Mesothelial cell of epicardium (in vitro differentiated cells): ENCODE data around the gene MTMR10. TPM values are rescaled to one million over a fixed set of nuclear protein-coding genes. Genes with fewer than 3 reads are reported as not detected.

Experiments
- DNase-seq, 2 experiments: peaks; one replicate each; pipeline ENCODE4 v3.0.0; 2021; ENCODE audit warnings: low spot score in 2 of 2; ENCODE audit not compliant: unreplicated experiment in 2 of 2
- H3K27ac Mint-ChIP-seq: 2 replicates; pipeline ENCODE4 v1.8.0; 2021; ENCODE audit warnings: mixed read lengths
- H3K27me3 Mint-ChIP-seq: 2 replicates; pipeline ENCODE4 v1.8.0; 2021; ENCODE audit warnings: low read depth, mixed read lengths
- H3K36me3 Mint-ChIP-seq: 2 replicates; pipeline ENCODE4 v1.8.0; 2021; ENCODE audit warnings: mixed read lengths
- H3K4me1 Mint-ChIP-seq: 2 replicates; pipeline ENCODE4 v1.8.0; 2021; ENCODE audit warnings: mixed read lengths
- H3K4me3 Mint-ChIP-seq: 2 replicates; pipeline ENCODE4 v1.8.0; 2021; ENCODE audit warnings: mild to moderate bottlenecking, moderate library complexity, mixed read lengths
- H3K9me3 Mint-ChIP-seq: 2 replicates; pipeline ENCODE4 v1.8.0; 2021; ENCODE audit warnings: mixed read lengths
- total RNA-seq: library from RNA; stranded (reverse); gene quantifications from 3 replicates; pipeline ENCODE4 v1.2.1, GENCODE V29; 2021
- TF ChIP-seq, protein P1 (sequence below): fragments of 200-600 bp; sonication (generic); IDR thresholded peaks from one replicate; pipeline ENCODE4 v1.5.0; 2021; ENCODE audit warnings: antibody characterized with exemption; ENCODE audit not compliant: unreplicated experiment

MTMR10 gene
- total RNA-seq, 1 donor from 2014 or later, result 24.7 TPM

DNA sequence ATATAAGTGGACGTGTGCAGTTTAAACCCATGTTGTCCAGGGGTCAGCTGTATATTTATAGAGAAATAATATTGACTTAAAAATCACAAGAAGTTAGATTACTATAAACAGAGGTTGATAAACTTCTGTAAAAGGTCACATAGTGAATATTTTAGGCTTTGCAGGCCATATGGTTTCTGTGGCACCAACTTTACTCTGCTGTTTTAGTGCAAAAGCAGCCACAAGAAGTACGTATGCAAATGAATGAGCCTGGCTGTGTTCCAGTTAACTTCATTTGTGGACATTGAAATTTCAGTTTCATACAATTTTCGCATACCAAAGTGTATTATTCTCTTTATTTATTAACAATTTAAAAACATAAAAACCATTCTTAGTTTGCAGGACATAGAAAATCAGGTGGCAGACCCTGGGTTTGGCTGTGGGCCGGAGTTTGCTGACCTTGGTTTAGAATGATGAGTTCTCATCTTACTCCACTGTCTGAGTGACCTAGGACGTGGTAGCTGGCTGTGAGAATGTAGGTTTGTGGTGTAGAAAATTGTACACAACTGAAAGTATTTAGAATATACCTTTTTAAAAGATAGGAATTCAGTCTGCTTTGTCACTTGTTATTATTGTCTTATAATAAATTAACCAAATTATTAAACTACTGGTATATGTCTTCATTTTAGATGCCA lies 71.4 kb downstream of the MTMR10 start:
- Mint-ChIP-seq H3K27ac (no peak overlapping the region), H3K4me3 (no peak overlapping the region), H3K4me1 (no peaks in the 10 kb centered on the region), H3K36me3 (peaks cover 23% of the 10 kb centered on the region), H3K9me3 (no peaks in the 10 kb centered on the region), H3K27me3 (no peaks in the 10 kb centered on the region)
- no peak for DNase-seq
- TF ChIP-seq, protein P1, sequence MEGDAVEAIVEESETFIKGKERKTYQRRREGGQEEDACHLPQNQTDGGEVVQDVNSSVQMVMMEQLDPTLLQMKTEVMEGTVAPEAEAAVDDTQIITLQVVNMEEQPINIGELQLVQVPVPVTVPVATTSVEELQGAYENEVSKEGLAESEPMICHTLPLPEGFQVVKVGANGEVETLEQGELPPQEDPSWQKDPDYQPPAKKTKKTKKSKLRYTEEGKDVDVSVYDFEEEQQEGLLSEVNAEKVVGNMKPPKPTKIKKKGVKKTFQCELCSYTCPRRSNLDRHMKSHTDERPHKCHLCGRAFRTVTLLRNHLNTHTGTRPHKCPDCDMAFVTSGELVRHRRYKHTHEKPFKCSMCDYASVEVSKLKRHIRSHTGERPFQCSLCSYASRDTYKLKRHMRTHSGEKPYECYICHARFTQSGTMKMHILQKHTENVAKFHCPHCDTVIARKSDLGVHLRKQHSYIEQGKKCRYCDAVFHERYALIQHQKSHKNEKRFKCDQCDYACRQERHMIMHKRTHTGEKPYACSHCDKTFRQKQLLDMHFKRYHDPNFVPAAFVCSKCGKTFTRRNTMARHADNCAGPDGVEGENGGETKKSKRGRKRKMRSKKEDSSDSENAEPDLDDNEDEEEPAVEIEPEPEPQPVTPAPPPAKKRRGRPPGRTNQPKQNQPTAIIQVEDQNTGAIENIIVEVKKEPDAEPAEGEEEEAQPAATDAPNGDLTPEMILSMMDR, result no peak

DNA sequence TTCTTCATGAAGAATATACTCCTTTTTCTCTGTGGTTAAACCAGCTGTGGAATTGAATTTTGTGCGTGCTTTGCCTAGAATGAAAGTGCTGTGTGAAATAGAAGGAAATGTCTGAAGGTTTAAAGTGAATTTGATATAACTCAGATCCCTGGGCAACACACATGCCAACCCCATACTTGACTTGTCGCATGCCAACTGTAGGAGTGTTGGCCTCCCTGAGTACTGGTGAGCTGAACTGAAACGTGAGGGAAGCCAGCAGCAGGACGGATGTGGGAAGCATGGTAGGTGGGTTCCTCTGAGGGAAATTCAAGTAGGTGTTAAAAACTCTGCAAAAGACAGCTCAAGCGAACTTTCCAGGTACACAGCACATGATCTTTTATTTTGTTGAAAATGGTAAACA lies 73.1 kb downstream of the MTMR10 start:
- Mint-ChIP-seq H3K36me3 (peaks cover 32% of the 10 kb centered on the region), H3K9me3 (no peaks in the 10 kb centered on the region), H3K27ac (no peak overlapping the region), H3K4me1 (no peaks in the 10 kb centered on the region), H3K27me3 (no peaks in the 10 kb centered on the region), H3K4me3 (no peak overlapping the region)
- TF ChIP-seq, protein P1, result no peak
- DNase-seq, result no peak

DNA sequence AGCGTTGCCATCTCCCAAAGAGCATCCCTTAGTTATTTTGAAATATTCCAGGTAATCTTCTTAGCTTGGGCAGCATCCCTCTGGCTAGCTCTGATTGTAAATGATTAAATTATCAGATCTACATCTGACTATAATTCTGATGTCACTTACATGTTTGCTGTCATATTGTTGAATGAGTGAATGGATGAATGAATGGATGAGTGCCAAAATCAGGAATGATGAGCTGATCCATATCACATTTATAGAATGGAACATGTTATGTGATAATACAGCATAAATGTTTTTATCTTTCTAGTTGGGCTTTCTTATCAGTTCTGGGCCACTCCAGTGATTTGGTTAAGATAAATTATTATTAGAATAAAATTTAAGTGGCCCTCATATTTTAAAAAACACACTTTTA lies 73.8 kb downstream of the MTMR10 start:
- Mint-ChIP-seq H3K27me3 (no peaks in the 10 kb centered on the region), H3K4me3 (no peak overlapping the region), H3K9me3 (no peaks in the 10 kb centered on the region), H3K36me3 (peaks cover 32% of the 10 kb centered on the region), H3K4me1 (no peaks in the 10 kb centered on the region), H3K27ac (no peak overlapping the region)
- TF ChIP-seq, protein P1, result no peak
- DNase-seq, result no peak

DNA sequence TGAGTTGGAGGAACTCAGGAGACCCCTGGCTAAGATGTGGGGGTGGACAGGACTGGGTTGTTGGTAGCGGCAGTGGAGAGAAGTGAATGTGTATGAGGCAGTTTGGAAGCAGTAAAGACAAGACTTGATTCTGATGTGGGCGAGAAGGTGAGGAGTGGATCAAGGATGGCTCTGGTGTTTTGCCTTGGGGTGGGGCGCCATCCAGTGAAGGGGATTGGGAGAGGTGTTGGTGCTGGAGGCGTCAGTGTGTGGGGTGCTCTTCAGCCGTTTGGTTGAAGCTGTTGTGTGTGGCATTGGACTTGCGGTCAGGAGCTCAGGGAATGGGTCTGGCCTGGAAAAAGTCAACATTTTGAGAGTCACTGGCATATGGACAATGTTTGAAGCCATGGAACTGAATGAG lies 74.4 kb downstream of the MTMR10 start:
- Mint-ChIP-seq H3K27ac (no peak overlapping the region), H3K36me3 (peaks cover 32% of the 10 kb centered on the region), H3K27me3 (no peaks in the 10 kb centered on the region), H3K9me3 (no peaks in the 10 kb centered on the region), H3K4me3 (no peak overlapping the region), H3K4me1 (no peaks in the 10 kb centered on the region)
- TF ChIP-seq, protein P1, result no peak
- no peak for DNase-seq

DNA sequence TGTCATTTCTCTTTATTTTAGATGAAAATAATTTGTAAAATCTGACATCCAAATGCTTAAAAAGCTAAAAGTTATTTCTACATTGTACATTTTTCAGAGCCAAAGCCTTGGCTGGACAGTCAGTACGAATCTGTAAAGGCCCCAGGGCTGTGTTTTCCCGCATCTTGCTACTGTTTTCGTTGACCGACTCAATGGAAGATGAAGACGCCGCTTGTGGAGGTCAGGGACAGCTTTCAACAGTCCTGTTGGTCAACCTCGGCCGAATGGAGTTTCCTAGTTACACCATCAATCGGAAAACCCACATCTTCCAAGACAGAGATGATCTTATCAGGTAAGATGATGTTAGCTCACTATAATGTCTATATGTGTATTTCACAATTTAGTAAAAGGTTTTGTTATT lies 77.7 kb downstream of the MTMR10 start:
- no peak overlapping the region for H3K4me3 Mint-ChIP-seq
- H3K9me3 Mint-ChIP-seq, result no peaks in the 10 kb centered on the region
- no peaks in the 10 kb centered on the region for H3K4me1 Mint-ChIP-seq
- no peak overlapping the region for H3K27ac Mint-ChIP-seq
- no peaks in the 10 kb centered on the region for H3K27me3 Mint-ChIP-seq
- TF ChIP-seq, protein P1, result no peak
- peaks cover 30% of the 10 kb centered on the region for H3K36me3 Mint-ChIP-seq
- DNase-seq, result no peak
